GM12878 (cell line): Measurements from ENCODE around the gene ATG10. TPM values are rescaled to one million over a fixed set of nuclear protein-coding genes. Genes with fewer than 3 reads are reported as not detected.
A peak's percentile ranks its signal among the peaks of the same experiment; 100 is the strongest.

Experiments used
- EZH2 ChIP-seq: IDR thresholded peaks from 2 replicates; pipeline ENCODE4 v1.6.1; 2012; ENCODE audit warnings: low read depth, mild to moderate bottlenecking, control low read depth, inconsistent platforms, low read length, borderline replicate concordance; ENCODE audit not compliant: control insufficient read depth
- HDAC2 ChIP-seq: fragments of 200-600 bp; sonication (generic); IDR thresholded peaks from 2 replicates; pipeline ENCODE4 v1.6.1; 2017
- IKZF1 ChIP-seq: fragments of 450-650 bp; conservative IDR thresholded peaks from 2 replicates; pipeline ENCODE4 v1.6.1; 2017; ENCODE audit warnings: antibody characterized with exemption, mild to moderate bottlenecking
- NFYB ChIP-seq: IDR thresholded peaks from 2 replicates; pipeline ENCODE4 v1.6.1; 2011; ENCODE audit warnings: low read depth, mild to moderate bottlenecking, low read length, improper control_type of control experiment, moderate library complexity; ENCODE audit not compliant: insufficient read depth
- RAD21 ChIP-seq: IDR thresholded peaks from 2 replicates; pipeline ENCODE4 v1.6.1; 2011; ENCODE audit warnings: mild to moderate bottlenecking, low read depth, low read length, moderate library complexity; ENCODE audit not compliant: insufficient read depth
- RB1 ChIP-seq: fragments of 450-650 bp; formaldehyde crosslinking; IDR thresholded peaks from 2 replicates; pipeline ENCODE4 v1.6.1; 2017; ENCODE audit warnings: mild to moderate bottlenecking, borderline replicate concordance
- RUNX3 ChIP-seq: IDR thresholded peaks from 2 replicates; pipeline ENCODE4 v1.6.1; 2012; ENCODE audit warnings: low read length, inconsistent platforms
- SMC3 ChIP-seq: IDR thresholded peaks from 2 replicates; pipeline ENCODE4 v1.6.1; 2011; ENCODE audit warnings: low read length, improper control_type of control experiment, borderline replicate concordance
- SREBF2 ChIP-seq: IDR thresholded peaks from 2 replicates; pipeline ENCODE4 v1.6.1; 2012; ENCODE audit warnings: mild to moderate bottlenecking, low read length
- SRF ChIP-seq, 2 experiments: IDR thresholded peaks; 2 replicates each; pipeline ENCODE4 v1.6.1; 2011; ENCODE audit warnings: low read depth in 2 of 2, low read length in 2 of 2, mild to moderate bottlenecking in 1 of 2, moderate library complexity in 1 of 2
- SUPT20H ChIP-seq: IDR thresholded peaks from 2 replicates; pipeline ENCODE4 v1.6.1; 2011; ENCODE audit warnings: low read depth, mild to moderate bottlenecking, low read length, moderate library complexity, borderline replicate concordance; ENCODE audit not compliant: control insufficient read depth
- TAF1 ChIP-seq: IDR thresholded peaks from 2 replicates; pipeline ENCODE4 v1.6.1; 2011; ENCODE audit warnings: mild to moderate bottlenecking, low read depth, low read length, borderline replicate concordance
- TCF3 ChIP-seq: IDR thresholded peaks from 2 replicates; pipeline ENCODE4 v1.6.1; 2012; ENCODE audit warnings: low read depth, mild to moderate bottlenecking, low read length, borderline replicate concordance; ENCODE audit not compliant: insufficient read depth
- ZNF207 ChIP-seq: fragments of 450-650 bp; IDR thresholded peaks from 2 replicates; pipeline ENCODE4 v1.6.1; 2014; ENCODE audit warnings: antibody characterized with exemption, mild to moderate bottlenecking, borderline replicate concordance
- ZNF384 ChIP-seq: IDR thresholded peaks from 2 replicates; pipeline ENCODE4 v1.6.1; 2012; ENCODE audit warnings: low read depth, mild to moderate bottlenecking, low read length, improper control_type of control experiment, borderline replicate concordance
- polyA plus RNA-seq, 11 experiments: library from polyadenylated mRNA; depleted of rRNA in 4 of 11; unstranded in 6 of 11; stranded (reverse) in 5 of 11; fragments of >200 nt; fragmentation: Nextera tagmentation in 4 of 11; fragmentation: Illumina TruSeq in 1 of 11; extraction: Ambion mirVana in 4 of 11; extraction: Trizol in 1 of 11; gene quantifications; 1 replicate in 1 of 11; 2 replicates in 10 of 11; pipeline versions ENCODE4 v1.2.1 to v1.2.3, GENCODE V29; 2011 to 2016; ENCODE audit warnings: inconsistent platforms in 2 of 11, missing spikeins in 2 of 11, low read depth in 1 of 11
- total RNA-seq, 4 experiments: library from RNA; depleted of rRNA in 3 of 4; stranded (reverse); fragments of >200 nt in 3 of 4; fragmentation: Illumina TruSeq in 1 of 4; extraction: Trizol in 1 of 4; gene quantifications; 2 replicates each; pipeline versions ENCODE4 v1.2.1 to v1.2.3, GENCODE V29; 2013 to 2021
- TF ChIP-seq, protein P1 (sequence below), 3 experiments: IDR thresholded peaks in 2 of 3; conservative IDR thresholded peaks in 1 of 3; 2 replicates each; pipeline ENCODE4 v1.5.1; 2011; ENCODE audit warnings: low read depth in 3 of 3, low read length in 3 of 3, mild to moderate bottlenecking in 3 of 3, control low read depth in 2 of 3, moderate library complexity in 2 of 3, inconsistent platforms in 1 of 3, mixed read lengths in 1 of 3; ENCODE audit not compliant: control insufficient read depth in 2 of 3, insufficient read depth in 1 of 3; ENCODE audit errors: extremely low read depth in 1 of 3
- TF ChIP-seq, protein P2 (sequence below): IDR thresholded peaks from 2 replicates; pipeline ENCODE4 v1.6.1; 2012; ENCODE audit warnings: low read length, inconsistent platforms
- TF ChIP-seq, protein P3 (sequence below): fragments of 150-350 bp; IDR thresholded peaks from 2 replicates; pipeline ENCODE4 v1.6.1; 2014; ENCODE audit warnings: mild to moderate bottlenecking, low read depth, low read length
- TF ChIP-seq, protein P4 (sequence below): fragments of 450-650 bp; IDR thresholded peaks from 2 replicates; pipeline ENCODE4 v1.6.1; 2017; ENCODE audit warnings: mild to moderate bottlenecking, moderate library complexity

Gene ATG10
- total and polyA plus RNA-seq, 10 of the 15 experiments (the other 5 are each of a cell fraction or from before 2014, with no cell fraction given): 3.8 to 14.4 (median 6.5) TPM

DNA sequence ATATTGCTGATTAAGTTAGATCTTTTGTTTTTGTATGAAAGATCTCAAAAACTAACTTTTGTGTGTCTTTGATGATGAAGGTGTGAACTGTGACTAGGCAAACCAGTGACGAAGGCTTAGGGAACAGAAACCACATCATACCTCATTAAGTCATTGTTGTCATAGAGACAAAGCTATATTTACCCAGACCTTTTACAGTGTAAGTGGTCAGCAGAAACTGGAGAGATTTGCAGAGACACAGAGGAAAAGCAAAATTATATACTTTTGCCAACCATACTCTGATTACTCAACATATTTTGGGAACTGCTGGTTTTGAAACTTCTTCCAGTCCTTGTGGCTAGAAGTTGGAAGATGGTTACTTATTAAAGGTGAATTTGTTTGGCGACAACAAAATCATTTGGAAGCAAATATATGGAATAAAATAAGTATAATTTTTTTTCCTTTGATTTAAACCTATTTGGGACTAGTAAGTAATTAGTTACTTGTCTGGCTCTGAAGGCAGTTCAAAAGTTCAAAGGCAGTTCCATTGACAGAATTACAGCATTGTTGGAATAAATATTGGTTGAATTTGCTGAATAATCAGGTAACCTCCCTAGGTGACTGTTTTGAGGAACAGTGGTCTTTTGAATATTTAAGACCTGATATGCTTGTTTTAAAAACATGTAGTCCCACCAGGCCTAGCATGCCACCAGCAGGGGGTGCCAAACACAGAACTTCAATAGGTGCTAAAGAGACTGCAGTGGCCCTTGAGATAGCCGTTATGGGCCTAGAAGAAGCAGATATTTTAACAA is 202.5 kb downstream of the ATG10 start (continued):
- TF ChIP-seq, protein P1, sequence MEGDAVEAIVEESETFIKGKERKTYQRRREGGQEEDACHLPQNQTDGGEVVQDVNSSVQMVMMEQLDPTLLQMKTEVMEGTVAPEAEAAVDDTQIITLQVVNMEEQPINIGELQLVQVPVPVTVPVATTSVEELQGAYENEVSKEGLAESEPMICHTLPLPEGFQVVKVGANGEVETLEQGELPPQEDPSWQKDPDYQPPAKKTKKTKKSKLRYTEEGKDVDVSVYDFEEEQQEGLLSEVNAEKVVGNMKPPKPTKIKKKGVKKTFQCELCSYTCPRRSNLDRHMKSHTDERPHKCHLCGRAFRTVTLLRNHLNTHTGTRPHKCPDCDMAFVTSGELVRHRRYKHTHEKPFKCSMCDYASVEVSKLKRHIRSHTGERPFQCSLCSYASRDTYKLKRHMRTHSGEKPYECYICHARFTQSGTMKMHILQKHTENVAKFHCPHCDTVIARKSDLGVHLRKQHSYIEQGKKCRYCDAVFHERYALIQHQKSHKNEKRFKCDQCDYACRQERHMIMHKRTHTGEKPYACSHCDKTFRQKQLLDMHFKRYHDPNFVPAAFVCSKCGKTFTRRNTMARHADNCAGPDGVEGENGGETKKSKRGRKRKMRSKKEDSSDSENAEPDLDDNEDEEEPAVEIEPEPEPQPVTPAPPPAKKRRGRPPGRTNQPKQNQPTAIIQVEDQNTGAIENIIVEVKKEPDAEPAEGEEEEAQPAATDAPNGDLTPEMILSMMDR (IDR thresholded peaks at IDR 0.05 in 2 of 3, conservative IDR thresholded peaks at IDR 0.05 in 1 of 3; ENCODE audit: control insufficient read depth in 2 of 3, extremely low read depth in 1 of 3, insufficient read depth in 1 of 3, low read depth in 3 of 3, low read length in 3 of 3): peak; percentile 64 to 78 (median 76)
- TF ChIP-seq, protein P2, sequence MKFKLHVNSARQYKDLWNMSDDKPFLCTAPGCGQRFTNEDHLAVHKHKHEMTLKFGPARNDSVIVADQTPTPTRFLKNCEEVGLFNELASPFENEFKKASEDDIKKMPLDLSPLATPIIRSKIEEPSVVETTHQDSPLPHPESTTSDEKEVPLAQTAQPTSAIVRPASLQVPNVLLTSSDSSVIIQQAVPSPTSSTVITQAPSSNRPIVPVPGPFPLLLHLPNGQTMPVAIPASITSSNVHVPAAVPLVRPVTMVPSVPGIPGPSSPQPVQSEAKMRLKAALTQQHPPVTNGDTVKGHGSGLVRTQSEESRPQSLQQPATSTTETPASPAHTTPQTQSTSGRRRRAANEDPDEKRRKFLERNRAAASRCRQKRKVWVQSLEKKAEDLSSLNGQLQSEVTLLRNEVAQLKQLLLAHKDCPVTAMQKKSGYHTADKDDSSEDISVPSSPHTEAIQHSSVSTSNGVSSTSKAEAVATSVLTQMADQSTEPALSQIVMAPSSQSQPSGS: peak; percentile 92
- TF ChIP-seq EZH2 (no peak), ZNF207 (0 out of 2 replicates have a peak, but pooled peaks have one; percentile 26), RB1 (no peak; the same call in 1 of the 2 replicates), TCF3 (no peak), NFYB (no peak), HDAC2 (no peak), SUPT20H (no peak), IKZF1 (peak; percentile 77), TAF1 (no peak), ZNF384 (no peak), SREBF2 (no peak), RUNX3 (peak; percentile 93), RAD21 (peak; percentile 65), SMC3 (peak; percentile 74; the same call in 1 of the 2 replicates), SRF (IDR thresholded peaks at IDR 0.05; ENCODE audit: low read depth in 2 of 2, low read length in 2 of 2) (no peak)
- TF ChIP-seq, protein P3, sequence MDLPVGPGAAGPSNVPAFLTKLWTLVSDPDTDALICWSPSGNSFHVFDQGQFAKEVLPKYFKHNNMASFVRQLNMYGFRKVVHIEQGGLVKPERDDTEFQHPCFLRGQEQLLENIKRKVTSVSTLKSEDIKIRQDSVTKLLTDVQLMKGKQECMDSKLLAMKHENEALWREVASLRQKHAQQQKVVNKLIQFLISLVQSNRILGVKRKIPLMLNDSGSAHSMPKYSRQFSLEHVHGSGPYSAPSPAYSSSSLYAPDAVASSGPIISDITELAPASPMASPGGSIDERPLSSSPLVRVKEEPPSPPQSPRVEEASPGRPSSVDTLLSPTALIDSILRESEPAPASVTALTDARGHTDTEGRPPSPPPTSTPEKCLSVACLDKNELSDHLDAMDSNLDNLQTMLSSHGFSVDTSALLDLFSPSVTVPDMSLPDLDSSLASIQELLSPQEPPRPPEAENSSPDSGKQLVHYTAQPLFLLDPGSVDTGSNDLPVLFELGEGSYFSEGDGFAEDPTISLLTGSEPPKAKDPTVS: no peak
- TF ChIP-seq, protein P4, sequence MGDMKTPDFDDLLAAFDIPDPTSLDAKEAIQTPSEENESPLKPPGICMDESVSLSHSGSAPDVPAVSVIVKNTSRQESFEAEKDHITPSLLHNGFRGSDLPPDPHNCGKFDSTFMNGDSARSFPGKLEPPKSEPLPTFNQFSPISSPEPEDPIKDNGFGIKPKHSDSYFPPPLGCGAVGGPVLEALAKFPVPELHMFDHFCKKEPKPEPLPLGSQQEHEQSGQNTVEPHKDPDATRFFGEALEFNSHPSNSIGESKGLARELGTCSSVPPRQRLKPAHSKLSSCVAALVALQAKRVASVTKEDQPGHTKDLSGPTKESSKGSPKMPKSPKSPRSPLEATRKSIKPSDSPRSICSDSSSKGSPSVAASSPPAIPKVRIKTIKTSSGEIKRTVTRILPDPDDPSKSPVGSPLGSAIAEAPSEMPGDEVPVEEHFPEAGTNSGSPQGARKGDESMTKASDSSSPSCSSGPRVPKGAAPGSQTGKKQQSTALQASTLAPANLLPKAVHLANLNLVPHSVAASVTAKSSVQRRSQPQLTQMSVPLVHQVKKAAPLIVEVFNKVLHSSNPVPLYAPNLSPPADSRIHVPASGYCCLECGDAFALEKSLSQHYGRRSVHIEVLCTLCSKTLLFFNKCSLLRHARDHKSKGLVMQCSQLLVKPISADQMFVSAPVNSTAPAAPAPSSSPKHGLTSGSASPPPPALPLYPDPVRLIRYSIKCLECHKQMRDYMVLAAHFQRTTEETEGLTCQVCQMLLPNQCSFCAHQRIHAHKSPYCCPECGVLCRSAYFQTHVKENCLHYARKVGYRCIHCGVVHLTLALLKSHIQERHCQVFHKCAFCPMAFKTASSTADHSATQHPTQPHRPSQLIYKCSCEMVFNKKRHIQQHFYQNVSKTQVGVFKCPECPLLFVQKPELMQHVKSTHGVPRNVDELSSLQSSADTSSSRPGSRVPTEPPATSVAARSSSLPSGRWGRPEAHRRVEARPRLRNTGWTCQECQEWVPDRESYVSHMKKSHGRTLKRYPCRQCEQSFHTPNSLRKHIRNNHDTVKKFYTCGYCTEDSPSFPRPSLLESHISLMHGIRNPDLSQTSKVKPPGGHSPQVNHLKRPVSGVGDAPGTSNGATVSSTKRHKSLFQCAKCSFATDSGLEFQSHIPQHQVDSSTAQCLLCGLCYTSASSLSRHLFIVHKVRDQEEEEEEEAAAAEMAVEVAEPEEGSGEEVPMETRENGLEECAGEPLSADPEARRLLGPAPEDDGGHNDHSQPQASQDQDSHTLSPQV: peak; percentile 88; the same call in 1 of the 2 replicates
